ENCODE data around the gene ABLIM2.

DNA sequence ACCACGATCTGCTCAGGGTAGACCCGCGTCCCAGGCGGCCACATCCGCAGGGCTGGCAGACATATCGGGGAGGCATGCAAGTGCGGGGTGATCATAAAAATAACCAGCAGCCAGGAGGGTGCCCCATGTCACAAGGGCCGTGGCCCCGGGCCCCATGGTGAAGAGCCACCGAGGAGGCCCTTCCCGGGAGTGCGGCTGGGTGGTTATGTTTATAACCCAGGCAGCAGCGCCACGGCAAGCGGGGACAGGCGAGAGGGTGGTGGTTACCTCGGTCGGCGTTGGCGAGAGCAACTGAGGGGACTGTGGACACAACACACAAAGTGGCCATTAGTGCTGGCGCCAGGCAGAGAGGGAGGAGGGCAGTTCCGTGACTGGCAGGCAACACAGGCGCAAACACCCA is 126.2 kb downstream of the ABLIM2 start:
- TF ChIP-seq CTCF (IDR thresholded peaks at IDR 0.05) (no peak), EZH2 (IDR thresholded peaks at IDR 0.05; ENCODE audit: borderline replicate concordance, insufficient read depth, low read depth, low read length, poor library complexity, severe bottlenecking) (no peak)
